PFSK-1 (cell line): Measurements from ENCODE around the gene YARS1.

Source experiments
- FOXP2 ChIP-seq: optimal IDR thresholded peaks from 2 replicates; pipeline ENCODE3; 2011; ENCODE audit warnings: borderline replicate concordance, control low read depth, inconsistent platforms; ENCODE audit not compliant: insufficient read depth; ENCODE audit errors: extremely low read length, extremely low read depth
- POLR2AphosphoS5 ChIP-seq: IDR thresholded peaks from 2 replicates; pipeline ENCODE4 v1.6.1; 2012; ENCODE audit warnings: low read depth, mild to moderate bottlenecking, control low read depth, low read length, moderate library complexity
- SIN3A ChIP-seq: IDR thresholded peaks from 2 replicates; pipeline ENCODE4 v1.6.1; 2012; ENCODE audit warnings: mild to moderate bottlenecking, low read length, moderate library complexity, borderline replicate concordance; ENCODE audit not compliant: insufficient read depth
- TAF1 ChIP-seq: IDR thresholded peaks from 2 replicates; pipeline ENCODE4 v1.6.1; 2012; ENCODE audit warnings: low read length, control low read depth, borderline replicate concordance; ENCODE audit not compliant: insufficient read depth
- TF ChIP-seq, protein P1 (sequence below), 2 experiments: IDR thresholded peaks; 2 replicates each; pipeline versions ENCODE4 v1.6.1 to v1.8.0; 2011 to 2012; ENCODE audit warnings: low read depth in 2 of 2, low read length in 2 of 2, control low read depth in 1 of 2, inconsistent platforms in 1 of 2, mild to moderate bottlenecking in 1 of 2, moderate library complexity in 1 of 2; ENCODE audit not compliant: insufficient read depth in 1 of 2

- TF ChIP-seq POLR2AphosphoS5: no peak
- TF ChIP-seq, protein P1, sequence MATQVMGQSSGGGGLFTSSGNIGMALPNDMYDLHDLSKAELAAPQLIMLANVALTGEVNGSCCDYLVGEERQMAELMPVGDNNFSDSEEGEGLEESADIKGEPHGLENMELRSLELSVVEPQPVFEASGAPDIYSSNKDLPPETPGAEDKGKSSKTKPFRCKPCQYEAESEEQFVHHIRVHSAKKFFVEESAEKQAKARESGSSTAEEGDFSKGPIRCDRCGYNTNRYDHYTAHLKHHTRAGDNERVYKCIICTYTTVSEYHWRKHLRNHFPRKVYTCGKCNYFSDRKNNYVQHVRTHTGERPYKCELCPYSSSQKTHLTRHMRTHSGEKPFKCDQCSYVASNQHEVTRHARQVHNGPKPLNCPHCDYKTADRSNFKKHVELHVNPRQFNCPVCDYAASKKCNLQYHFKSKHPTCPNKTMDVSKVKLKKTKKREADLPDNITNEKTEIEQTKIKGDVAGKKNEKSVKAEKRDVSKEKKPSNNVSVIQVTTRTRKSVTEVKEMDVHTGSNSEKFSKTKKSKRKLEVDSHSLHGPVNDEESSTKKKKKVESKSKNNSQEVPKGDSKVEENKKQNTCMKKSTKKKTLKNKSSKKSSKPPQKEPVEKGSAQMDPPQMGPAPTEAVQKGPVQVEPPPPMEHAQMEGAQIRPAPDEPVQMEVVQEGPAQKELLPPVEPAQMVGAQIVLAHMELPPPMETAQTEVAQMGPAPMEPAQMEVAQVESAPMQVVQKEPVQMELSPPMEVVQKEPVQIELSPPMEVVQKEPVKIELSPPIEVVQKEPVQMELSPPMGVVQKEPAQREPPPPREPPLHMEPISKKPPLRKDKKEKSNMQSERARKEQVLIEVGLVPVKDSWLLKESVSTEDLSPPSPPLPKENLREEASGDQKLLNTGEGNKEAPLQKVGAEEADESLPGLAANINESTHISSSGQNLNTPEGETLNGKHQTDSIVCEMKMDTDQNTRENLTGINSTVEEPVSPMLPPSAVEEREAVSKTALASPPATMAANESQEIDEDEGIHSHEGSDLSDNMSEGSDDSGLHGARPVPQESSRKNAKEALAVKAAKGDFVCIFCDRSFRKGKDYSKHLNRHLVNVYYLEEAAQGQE (IDR thresholded peaks at IDR 0.05; ENCODE audit: insufficient read depth in 1 of 2, low read depth in 2 of 2, low read length in 2 of 2): no peak
- no peak for TF ChIP-seq SIN3A
- TF ChIP-seq FOXP2: no peak
- TF ChIP-seq TAF1: no peak
These were observed 55.8 kb downstream of the YARS1 start for GRCh38 chr1:32761253-32761877.
